ENCODE data around the gene APBA1.

The APBA1 gene

DNA sequence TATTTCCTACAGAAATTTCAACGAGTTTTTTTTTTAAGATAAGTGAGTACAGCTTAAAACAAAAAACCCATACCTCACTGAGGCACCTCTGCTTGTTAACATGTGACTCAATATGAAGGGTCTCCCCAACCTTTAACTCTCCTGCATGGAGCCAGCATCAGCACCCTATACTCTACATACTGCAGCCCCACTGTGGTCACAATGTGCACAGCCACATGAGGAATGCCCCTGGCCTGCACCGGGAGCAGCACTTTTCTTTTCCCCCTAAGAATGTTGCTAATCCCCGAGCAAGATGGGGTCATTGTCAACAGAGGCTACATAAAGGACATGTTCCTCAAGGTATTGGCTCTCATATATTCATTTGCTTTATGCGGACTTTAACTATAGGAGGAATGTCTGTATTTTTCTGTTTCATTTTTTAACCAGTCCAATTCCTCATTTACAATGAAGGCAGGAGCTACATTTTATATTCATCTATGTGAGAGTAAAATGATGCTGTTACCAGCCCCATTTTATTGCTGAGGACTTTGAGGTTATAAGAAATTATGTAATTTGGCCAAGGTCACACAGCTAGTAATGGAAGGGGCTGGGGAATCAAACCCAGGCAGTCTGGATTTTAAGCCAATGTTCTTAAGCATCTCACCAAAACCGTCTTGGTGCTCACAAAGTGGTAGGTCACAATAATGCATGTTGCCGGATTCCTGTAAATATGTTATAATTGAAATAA, 93.0 kb downstream of the APBA1 start:
- DNase-seq (ENCODE audit: low read depth, low spot score) = no peak

DNA sequence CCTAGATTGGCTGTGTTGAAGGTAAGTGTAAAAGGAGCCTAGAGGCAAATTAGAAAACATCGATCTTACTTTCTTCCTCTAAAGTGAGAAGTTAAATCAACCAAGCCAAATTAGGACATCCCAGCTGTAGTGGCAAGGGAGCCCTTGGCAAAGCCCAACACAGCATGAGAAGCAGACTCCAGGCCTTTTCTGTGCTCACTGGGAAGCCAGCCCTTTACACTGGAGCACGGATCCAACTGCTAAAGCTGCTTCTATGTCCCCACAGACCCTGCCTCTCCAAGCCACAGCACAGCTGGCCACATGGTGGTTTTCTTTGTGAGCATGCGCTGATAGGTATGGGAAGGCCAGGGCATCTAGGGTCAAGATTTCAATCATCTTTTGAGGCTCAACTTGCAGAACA, 94.1 kb downstream of the APBA1 start:
- no peak for DNase-seq (ENCODE audit: low read depth, low spot score)

DNA sequence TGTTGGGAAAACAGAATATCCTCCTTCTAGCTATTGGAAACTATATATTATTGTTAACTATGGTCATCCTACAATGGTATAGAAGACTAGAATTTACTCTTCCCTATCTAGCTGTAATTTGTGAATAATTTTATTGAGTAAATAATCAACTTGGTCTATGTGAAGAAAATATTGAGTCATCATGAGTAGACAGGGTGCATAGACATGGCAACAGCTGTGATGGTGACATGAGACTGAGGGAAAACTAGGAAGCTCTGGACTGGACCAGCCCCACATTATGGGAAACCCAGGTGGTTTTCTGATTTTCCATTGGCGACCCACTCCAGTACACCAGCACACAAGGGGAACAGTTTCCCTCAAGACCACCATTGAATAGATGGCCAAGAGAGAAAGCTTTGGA, 95.0 kb downstream of the APBA1 start:
- DNase-seq (ENCODE audit: low read depth, low spot score) = no peak

DNA sequence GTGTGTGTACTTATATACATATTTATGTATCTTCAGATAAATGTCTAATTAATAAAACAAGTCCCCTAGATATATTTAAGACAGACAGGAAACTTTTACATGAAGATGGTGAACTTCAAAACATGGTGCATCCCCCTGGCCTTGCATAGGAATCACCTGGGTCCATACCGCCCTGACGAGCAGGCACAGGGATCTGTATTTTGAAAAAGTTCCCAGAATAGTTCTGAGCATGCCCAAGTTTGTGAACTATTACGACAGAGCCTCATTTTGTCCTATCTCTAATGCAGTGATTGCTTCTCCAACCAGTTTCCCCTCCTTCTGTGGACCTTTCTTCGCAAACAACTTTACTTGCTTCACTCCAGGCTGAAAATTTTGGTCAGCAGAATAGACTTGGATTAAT, 98.1 kb downstream of the APBA1 start:
- DNase-seq (ENCODE audit: low read depth, low spot score) = no peak

DNA sequence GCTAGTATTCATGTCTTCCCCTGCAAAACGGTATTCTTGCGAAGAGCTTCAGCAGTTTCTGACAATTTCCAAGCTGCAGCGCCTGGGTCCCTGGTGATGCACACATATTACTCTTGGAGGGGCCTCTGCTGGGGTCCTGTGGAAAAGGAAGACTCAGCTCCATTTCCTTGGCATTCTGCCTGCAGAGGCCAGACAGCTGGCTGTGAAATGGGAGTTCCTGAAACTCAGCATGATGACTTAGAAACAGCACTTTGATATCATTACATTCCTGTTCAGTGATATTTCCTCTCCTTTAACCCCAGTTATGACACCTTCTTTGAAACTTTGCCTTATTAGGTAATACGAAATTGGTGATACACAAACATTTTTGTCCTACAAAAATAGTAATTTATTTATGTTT, 98.5 kb downstream of the APBA1 start:
- peak; percentile 31 for DNase-seq (ENCODE audit: low read depth, low spot score)

DNA sequence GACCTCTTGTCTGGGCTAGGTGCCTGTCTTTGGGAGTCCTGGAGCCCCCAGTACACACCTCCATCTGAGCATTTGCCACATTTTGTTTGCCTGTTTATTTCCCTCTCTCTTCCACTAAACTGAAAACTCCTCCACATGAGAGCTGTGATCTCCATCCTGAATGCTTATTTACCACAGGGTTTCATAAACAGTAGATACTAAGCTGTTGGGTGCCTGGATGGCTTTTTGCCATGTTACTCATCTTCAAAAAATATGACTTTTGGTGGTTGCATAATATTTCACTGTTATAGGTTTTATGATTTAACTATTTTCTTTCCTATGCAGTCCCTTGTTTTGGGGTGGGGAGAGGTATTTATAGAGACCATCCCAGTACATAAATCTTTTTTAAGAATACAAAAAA, 99.6 kb downstream of the APBA1 start:
- DNase-seq (ENCODE audit: low read depth, low spot score) = no peak

DNA sequence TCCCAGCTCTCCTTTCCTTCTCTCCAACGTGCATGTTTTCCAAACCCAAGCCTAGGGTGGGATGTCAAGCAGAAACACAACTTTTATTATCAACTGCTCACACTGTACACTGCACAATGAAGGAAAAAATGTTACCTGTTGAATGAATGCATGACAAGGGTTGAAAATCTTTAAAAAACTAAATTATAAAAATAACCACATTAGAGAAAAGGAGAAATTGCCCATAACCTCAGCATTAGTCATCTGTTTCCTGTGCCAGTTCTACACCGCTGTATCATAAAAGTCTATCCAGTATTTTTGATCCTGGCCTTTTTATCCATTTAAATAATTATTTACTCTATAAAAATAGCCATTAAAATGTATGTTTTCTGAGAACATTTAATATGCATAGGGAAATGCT, 101.1 kb downstream of the APBA1 start:
- no peak for DNase-seq (ENCODE audit: low read depth, low spot score)

DNA sequence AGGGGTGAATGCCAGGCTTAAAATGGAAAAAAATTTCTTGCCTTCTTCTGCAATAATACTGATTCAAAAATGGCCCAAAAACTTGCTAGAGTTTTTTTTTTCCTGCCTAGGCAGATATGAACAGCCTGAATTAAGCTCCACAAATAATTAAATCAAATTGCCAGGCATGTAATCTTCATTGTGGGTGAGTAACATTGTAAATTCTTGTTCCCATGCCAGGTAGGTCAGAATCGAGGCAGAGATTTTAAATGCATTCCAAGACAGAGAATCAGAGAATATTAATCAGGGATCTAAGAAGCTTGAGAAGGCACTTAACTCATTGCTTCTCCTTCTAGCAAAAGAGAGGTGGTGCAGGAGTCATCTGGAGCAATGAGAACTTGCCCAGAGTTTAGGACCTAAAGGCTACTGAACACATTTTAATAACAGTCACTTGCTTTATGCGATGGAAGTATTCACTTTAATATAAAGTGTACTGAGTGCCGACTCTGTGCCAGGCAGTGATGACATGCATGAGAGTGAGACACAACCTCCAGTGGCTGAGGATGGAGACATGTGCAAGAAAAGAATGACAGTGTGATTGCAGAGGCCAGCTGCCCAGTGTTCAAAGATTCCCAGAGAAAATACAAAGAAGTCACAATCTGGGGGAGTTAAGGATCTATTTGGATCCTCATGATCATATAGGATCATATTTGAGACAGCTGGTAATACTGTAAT, 102.3 kb downstream of the APBA1 start:
- no peak for DNase-seq (ENCODE audit: low read depth, low spot score)

DNA sequence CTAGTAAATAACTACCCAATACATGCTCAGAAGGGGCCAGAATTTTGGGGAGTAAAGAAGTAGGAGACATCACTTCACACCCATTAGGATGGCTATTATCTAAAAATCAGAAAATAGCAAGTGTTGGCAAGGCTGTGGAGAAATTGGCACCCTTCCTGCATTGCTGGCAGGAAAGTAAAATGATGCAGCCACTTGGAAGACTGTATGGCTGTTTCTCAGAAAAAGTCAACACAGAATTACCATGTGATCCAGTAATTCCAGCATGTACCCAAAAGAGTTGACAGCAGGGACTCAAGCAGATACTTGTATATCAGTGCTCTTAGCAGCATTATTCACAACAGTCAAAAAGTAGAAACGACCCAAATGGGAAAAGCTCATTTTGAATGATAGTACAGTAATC, 107.6 kb downstream of the APBA1 start:
- DNase-seq (ENCODE audit: low read depth, low spot score) = no peak

DNA sequence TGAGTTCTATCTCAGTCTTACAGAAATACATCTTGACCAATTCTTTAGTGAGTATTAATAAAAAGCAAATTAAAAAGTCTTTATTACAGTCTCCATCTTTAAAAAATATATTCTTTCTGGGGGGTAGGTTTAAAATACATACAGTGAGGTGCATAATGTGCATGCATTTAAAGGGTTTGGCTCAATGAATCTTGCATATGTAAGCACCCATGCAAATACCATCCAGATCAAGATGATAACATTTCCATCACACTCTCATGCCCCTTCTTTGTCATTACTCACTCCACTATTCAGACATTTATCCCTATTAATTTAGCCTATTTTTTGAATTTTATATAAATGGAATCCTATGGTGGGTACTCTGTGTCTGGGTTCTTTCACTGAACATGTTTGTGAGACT, 113.0 kb downstream of the APBA1 start:
- DNase-seq (ENCODE audit: low read depth, low spot score) = no peak

DNA sequence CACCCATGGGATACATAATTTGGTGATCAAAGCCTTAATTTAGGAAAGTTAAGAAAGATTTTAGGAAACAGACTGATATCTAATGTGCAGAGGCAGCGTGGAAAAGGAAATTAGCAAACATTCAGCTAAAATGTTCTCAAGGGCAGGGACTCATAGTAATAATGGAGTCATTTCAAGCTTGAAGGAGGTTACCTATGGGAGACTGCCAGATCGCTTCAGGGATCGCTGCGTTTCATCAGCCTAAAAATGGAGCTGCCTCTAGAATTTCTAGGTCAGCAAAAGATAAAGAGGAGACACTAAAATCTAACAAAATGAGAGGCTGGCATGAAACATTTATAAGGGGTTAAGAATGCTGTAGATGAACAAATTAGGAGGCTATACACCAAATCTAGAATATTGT, 115.5 kb downstream of the APBA1 start:
- no peak for DNase-seq (ENCODE audit: low read depth, low spot score)

DNA sequence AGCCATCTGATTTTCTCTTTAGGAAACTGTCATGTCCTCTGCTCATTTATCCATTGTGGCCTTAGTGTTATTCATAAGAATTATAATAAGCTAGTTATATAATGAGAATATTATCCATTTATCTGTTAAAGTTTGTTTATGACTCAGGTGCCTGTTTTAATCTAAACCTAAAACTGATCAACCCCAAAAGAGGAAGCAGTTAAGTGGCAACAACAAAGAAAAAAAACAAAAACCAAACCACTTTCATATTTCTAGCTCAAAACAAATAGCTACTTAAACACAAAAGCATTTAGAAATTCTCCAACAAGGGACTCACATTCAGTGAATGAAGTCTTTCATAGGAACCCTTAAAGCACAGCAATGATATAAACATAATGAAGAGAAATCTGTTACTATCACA, 116.4 kb downstream of the APBA1 start:
- DNase-seq (ENCODE audit: low read depth, low spot score) = no peak

DNA sequence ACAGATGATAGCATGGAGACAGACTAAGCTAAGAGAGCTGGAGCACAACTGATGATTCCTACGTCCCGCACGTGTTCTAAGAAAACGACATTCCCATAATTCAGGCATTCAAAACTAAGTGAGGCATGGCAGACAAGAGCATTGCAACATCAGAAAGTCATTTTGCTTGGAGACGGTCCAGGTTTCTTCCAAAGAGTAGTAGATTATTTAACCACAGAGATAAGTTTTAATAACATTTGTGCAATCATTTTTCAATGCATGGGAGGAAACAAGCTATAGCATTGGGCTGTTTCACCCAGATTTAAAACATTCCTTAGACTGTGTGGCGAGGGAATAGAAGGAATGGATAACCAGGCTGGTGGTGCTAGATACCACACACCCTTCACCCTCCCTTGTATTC, 117.2 kb downstream of the APBA1 start:
- peak; percentile 32 for DNase-seq (ENCODE audit: low read depth, low spot score)

DNA sequence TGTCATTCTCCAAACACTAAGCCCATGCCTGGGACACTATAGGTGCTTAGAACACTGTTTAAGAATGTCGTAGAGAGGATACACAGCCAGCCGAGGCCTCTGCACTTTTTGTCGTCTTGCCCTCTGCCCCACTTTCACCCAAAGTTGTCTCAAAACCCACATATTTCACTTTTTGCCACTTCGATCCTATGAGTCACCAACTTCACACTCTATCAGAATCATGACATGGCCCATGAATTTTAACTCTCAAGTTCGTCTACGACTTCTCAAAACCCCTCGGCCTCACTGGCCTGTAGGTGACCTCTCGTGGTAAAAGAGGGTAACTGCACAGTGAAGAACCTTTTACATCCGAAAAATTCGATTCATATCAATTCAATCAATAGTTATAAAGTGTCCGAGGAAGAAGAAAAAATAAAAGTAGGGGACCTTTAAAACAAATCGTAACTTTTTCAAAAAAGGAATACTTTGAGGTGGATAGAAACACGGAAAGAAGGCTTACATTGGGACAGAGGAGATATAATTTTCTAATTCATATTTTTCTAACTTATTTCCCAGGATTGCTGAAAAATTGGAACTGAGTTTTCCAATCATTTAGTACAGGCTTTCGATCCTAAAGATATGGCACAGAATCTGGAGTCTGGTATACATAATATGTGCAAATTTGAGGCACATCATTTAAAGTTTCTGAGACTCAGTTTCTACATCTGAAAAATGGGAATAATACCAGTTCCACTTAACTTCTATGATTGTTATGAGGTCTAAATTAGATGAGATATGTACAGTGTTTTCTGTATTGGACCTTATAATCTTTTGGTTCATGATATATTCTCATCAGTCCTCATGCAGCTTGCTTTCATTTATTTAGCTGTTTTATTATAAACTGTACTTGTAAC, 122.6 kb downstream of the APBA1 start:
- DNase-seq (ENCODE audit: low read depth, low spot score) = no peak

DNA sequence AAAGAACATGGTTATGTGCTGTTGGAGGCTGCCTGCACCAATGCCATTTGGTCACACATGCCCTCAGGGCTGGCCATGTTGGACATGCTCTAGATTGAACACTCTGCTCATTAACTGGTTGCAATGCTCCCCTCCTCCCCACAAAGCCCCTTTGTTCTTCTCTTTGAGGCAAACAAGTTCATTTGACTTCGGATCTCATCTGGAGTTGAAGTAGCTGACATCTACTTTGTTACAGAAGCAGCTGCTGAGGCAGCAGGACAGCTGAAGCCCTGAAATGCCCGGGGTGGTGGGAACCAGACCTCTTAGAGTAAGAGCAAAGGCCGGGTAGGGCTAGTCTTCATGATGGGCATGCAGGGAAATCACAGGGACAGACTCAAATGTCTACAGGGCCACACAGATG, 123.5 kb downstream of the APBA1 start:
- no peak for DNase-seq (ENCODE audit: low read depth, low spot score)

DNA sequence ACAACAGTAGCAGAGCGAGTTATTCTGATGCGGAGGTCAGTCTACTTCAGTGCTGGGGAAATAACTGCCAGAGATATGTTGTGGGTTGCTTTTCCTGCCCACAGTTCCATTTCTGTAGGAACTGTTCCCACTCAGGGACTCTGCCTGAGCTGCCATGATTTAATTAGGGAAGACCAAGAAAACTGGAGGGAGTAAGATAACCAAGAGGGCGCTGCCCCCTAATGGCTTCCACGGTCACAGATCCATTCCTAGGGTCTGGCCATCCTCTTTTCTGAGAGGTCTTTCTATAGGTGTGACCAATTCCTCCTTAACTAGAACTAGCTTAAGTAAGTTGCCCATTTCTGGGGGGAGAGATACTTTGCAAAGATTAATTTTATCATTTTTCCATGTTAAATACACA, 125.9 kb downstream of the APBA1 start:
- no peak for DNase-seq (ENCODE audit: low read depth, low spot score)

DNA sequence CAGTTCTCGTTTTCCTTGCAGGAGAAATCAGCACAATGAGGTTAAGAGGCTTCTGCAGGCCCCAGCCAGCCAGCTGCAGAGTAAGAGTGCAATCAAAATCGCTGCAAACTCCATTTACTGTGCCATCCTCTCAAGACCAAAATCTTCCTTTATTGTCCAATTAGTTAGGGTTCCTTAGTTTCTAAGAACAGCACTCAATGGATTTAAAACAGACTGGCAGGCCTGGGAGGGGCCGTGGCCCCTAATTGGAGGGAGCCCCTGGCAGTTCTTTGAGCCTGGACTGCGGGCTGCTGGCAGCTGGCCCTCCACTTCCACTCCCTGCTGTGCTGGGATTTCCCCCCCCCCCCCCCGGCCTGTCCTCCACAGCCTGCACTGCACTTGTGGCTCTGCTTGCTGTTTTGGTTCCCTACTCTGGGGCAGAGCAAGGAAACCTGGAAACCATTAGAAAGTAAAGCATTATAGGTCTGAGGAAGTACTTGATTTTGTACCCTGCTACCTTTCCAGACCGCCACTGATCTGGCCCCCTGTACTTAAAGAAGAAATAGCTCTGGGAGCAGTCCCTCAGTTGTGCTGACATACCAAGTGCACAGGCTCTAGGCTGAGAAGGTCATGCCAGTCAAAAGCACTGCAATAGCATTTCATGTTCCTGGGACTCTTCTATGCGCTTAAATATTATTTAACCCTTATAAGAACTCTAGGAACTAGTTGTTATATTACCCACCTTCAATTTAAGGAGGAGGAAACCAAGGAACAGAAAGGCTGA, 129.0 kb downstream of the APBA1 start:
- no peak for DNase-seq (ENCODE audit: low read depth, low spot score)

DNA sequence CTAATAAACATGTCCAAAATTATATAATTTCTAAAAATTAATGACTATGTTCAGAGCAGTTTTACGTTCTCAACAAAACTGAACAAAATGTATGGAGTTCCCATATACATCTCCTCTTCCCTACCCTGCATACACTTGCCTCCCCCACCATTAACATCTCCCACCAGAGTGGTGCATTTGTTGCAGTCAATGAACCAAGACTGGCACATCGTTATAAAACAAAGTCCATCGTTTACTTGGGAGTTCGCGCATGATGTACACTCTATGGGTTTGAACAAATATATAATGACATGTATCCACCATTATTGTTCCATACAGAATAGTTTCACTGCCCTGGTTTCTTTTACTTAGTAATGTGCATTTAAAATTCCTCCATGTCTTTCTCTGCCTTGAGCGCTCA, 130.1 kb downstream of the APBA1 start:
- no peak for DNase-seq (ENCODE audit: low read depth, low spot score)

DNA sequence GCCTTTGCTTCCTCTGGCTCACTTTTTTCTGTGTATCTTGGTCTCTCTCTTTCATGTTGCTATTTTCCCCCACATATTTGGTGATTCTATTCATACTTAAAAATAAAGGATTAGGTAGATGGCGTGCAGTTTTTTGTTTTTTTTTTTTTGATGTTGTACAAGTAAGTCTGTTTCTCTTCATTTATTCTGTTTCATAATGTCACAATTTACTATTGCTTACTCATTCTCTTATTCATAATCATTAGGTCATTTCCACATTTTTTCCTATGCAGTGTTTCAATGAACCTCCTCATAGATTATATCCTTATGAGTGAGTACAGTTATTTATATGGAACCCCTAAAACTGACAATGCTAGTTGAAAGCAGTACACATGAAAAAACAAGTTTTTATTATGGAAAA, 136.3 kb downstream of the APBA1 start:
- DNase-seq (ENCODE audit: low read depth, low spot score) = no peak

DNA sequence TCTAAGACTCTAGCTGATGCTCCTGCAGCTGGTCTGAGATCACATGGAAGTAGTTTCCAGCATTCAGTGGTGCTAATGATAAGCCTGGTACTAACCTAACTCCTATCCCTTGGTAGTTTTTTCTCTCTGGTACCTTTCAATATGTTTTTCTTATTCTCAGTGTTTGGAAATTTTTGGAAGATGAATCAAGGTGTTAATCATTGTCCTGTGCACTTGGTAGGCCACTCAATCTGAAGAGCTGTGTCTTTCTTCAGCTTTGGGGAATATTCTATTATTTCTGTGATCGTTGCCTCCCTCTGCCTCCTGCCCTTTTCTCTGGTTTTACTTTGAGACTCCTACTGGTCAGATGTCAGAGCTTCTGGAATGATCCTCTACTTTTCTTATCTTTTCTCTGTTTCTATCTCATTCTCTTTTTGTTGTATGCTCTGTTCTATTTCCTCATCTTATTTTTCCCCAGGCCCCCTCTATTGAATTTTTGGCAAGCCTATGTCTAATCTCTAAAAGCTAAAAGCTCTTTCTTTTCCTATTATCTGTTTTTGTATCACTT, 136.8 kb downstream of the APBA1 start:
- no peak for DNase-seq (ENCODE audit: low read depth, low spot score)

DNA sequence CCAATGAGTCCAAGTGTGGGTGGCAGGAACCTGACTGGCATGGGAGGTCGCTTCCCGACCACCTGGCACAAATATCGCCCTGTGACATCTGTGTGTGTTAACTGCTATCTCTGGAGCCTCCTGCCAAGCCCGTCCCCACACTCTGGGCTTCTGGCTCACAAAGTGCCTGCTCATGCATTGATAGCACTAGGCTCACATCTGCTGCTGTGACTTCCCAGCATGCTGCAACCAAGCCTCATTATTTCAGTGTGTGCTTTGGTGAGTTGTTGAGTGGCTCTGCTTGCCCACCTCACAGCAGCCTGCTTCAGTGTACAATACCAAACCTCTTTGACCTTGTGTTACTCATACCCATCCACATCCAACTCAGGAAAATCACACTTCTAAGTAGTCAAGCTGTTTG, 139.8 kb downstream of the APBA1 start:
- no peak for DNase-seq (ENCODE audit: low read depth, low spot score)

DNA sequence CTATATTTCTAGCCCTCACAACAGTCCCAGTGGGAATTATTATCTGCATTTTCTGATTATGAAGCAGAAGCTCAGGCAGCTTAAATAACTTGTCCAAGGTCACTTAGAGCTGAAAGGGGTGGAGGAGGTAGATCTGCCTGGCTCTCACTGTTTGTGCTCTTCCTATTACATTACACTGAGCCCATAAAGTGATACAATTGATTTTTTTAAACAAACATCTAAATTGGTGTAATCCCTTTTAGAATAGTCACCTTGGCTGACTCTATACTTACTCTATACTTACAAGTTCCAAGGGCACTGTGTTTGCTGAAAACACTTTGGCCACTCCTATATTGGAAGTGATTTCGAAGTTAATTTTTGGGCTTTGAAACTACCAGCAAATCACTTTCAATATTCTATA, 144.7 kb downstream of the APBA1 start:
- DNase-seq (ENCODE audit: low read depth, low spot score) = no peak

Data from brain pericyte (primary cell).